Kidney tubule cell (primary cell): ENCODE measurements around the gene CYLD.

Experiments
- DNase-seq: peaks from one replicate; pipeline ENCODE4 v3.0.0-alpha.2; 2018; ENCODE audit warnings: low spot score

Gene CYLD

GRCh38 chr16:50741781-50742575 is at the start of gene CYLD:
CYLD (plus strand) TSS chr16:50742086; CDS start chr16:50749699, 7,613 bp downstream.
- peak; percentile 100 for DNase-seq

DNA sequence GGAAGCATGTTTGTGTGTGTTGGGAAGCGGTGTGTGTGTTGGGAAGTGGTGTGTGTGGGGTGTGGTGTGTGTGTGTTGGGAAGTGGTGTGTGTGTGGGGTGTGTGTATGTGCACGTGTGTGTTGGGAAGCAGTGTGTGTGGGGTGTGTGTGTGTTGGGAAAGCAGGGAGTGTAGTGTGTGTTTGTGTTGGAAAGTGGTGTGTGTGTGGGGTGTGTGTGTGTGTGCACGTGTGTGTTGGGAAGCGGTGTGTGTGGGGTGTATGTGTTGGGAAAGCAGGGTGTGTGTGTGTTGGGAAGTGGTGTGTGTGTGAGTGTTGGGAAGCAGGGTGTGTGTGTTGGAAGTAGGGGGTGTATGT is 49.3 kb upstream of the CYLD start:
- DNase-seq, result no peak

GRCh38 chr16:50692999-50693781 is 48.7 kb upstream of the CYLD start, which contains the start of gene NOD2:
NOD2 (plus strand) TSS chr16:50693606; CDS start chr16:50699496, 5,890 bp downstream.
- DNase-seq, result no peak

DNA sequence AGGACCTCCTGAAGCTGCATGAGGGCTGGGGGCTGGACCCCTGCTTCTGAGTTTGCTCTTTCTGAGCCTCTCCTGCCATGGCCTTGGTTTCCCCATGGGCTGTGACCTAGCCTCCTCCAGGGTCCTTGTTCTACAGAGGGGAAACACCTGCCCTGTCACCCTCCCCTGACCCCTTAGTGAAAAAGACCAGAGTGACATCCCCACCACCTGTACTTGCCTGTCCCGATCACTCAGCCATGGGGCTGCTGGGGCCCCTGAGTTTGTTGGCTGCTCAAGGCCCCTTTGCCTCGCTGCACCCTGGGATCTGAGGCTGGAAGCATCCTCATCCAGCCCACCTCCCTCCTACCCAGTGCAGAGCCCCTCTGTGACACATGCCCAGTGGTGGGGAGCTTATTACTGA is 47.7 kb upstream of the CYLD start:
- no peak for DNase-seq

GRCh38 chr16:50695017-50696000 is 46.6 kb upstream of the CYLD start:
- DNase-seq, result no peak

DNA sequence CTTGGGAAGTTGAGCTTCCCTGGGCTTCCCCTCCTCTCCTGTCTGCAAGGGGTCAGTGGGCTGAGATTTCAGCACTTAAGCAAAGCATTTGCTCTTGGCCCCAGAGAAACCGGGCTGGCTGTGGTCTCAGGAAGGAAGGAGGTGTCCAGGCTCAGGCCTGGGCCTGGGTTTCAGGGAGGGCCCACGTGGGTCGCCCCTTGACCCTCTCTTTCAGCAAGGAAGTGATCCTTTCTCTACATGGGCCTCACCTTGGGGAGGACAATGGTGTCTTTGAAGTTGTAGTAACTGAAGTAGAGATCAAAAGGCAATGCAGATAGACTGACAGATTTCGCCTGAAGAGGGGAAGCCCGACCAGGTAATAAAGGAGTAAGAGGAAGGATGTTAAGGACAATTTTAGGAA is 45.8 kb upstream of the CYLD start:
- no peak for DNase-seq

GRCh38 chr16:50696575-50697420 is 45.1 kb upstream of the CYLD start:
- DNase-seq, result peak; percentile 93

DNA sequence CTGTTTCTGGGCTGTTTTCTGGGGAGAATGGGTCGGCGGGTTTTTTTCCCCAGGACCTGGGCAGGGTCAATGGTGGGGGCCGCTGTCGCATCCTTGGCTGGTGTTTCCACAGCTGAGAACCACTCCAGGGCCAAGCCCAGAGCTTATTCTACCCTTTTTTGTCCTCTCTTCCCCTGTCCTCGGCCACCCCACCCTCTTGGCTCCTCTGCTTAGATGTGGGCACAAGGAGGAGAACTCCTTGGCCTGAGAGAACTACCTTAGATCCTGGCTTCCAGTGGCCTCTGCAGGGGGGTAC is 44.5 kb upstream of the CYLD start:
- DNase-seq, result no peak

- DNase-seq, result peak; percentile 81
These were observed 43.8 kb upstream of the CYLD start for GRCh38 chr16:50697881-50698767.

DNA sequence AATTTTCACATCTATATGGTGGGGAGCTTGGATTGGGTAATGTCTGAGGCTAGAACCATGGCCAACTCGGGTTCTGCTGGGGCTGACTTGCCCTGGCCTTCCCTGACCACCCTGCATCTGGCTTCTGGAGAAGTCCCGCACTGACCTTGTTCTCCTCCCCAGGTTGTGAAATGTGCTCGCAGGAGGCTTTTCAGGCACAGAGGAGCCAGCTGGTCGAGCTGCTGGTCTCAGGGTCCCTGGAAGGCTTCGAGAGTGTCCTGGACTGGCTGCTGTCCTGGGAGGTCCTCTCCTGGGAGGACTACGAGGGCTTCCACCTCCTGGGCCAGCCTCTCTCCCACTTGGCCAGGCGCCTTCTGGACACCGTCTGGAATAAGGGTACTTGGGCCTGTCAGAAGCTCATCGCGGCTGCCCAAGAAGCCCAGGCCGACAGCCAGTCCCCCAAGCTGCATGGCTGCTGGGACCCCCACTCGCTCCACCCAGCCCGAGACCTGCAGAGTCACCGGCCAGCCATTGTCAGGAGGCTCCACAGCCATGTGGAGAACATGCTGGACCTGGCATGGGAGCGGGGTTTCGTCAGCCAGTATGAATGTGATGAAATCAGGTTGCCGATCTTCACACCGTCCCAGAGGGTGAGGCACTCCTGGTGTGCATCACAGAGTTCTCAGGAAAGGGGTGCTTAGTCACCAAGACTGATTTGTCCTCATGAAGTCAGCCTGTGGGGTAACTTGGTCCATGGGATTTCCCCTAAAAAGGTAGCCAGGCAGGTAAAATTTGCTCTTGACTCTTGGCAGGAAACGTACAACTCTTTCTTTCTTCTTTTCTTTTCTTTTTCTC is 42.3 kb upstream of the CYLD start:
- peak; percentile 65 for DNase-seq

DNA sequence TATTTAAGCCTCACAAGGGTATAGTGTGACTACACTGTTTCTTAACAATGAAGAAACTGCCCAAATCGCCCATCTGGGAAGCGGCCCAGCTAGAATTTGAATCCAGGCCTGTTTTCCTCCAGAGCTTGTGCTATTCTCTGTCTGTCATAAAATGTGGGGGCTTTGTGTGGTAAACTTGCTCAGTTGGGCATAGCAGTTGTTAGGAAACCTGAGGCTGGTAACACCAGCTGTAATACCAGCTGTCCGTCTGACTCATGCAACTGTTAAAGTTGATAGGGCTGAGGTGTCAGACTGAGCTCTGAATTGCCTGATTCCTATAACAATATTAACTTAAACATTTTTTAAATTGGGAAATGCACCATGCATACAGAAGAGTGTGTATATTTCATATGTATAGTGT is 39.2 kb upstream of the CYLD start:
- DNase-seq, result peak; percentile 55

- no peak for DNase-seq
These were observed 37.6 kb upstream of the CYLD start for GRCh38 chr16:50704245-50704644.

GRCh38 chr16:50705436-50706110 is 36.3 kb upstream of the CYLD start:
- no peak for DNase-seq

GRCh38 chr16:50706250-50706649 is 35.6 kb upstream of the CYLD start:
- DNase-seq, result no peak

GRCh38 chr16:50708373-50709060 is 33.4 kb upstream of the CYLD start:
- no peak for DNase-seq

- no peak for DNase-seq
These were observed 32.7 kb upstream of the CYLD start for GRCh38 chr16:50709061-50709684.

DNA sequence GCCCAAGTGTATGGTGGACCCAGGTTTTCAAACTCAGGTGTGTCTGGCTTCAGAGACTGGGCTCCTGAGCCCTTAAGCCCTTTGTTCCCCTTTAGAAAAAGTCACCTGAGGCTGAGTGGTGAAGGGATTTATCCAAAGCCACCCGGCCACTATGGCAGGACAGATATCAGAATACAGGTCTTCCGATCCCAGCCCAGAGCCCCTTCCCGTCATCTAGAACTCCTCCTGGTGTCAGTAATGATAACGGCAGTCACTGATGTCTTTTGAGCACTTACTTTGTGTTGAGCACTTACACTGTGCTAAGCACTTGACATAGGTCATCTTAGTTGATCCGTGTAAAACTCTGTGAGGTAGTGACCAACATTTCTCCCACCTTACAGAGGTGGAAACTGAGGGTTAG is 31.9 kb upstream of the CYLD start:
- DNase-seq, result no peak

GRCh38 chr16:50711040-50711439 is 30.8 kb upstream of the CYLD start:
- no peak for DNase-seq
